ENCODE data around the gene CDKN2D. TPM values are rescaled to one million over a fixed set of nuclear protein-coding genes. Genes with fewer than 3 reads are reported as not detected.

Gene CDKN2D
- total RNA-seq, 1 experiment from 2014 or later, result 13.8 TPM

- Histone ChIP-seq H3K9ac (ENCODE audit: low read length) (0 out of 2 replicates have a peak overlapping the region, but pooled peaks have one; percentile 11), H3K79me2 (ENCODE audit: insufficient read depth, low read length) (no peaks in the 10 kb centered on the region), H4K20me1 (ENCODE audit: insufficient read depth) (no peaks in the 10 kb centered on the region), H3K4me1 (ENCODE audit: control insufficient read depth in 1 of 2, insufficient read depth in 2 of 2, low read length in 2 of 2) (peaks cover 5 to 16% of the 10 kb centered on the region in 2 experiments; a peak in 3 of 4 replicates), H3K9me3 (ENCODE audit: control insufficient read depth in 1 of 2, insufficient read depth in 1 of 2, low read depth in 1 of 2, low read length in 2 of 2) (no peaks in the 10 kb centered on the region), H3K27me3 (ENCODE audit: insufficient read depth, low read length) (no peaks in the 10 kb centered on the region), H3K4me3 (replicated peaks in 1 of 2; ENCODE audit: low read depth in 1 of 2, low read length in 2 of 2) (peak overlapping the region; percentile 54 to 62), H3K9me2 (ENCODE audit: insufficient read depth) (no peaks in the 10 kb centered on the region), H2AFZ (ENCODE audit: low read depth, low read length, poor library complexity, severe bottlenecking) (peak overlapping the region; percentile 78), H3K27ac (ENCODE audit: low read depth, low read length) (no peak overlapping the region), H3K4me2 (ENCODE audit: low read length) (peak overlapping the region; percentile 93), H3K36me3 (ENCODE audit: control insufficient read depth in 1 of 2, insufficient read depth in 2 of 2, low read length in 2 of 2) (no peaks in the 10 kb centered on the region)
- intact Hi-C loops (cut with micrococcal nuclease), result no loop called here
- ChIA-PET POLR2A (no interaction called here), RAD21 (ENCODE audit: low non-redundant PET in 1 of 2, low total read pairs in 2 of 2, uncharacterized antibody in 2 of 2, unreplicated experiment in 2 of 2) (interaction anchor here in 1 of 2 experiments (0.6 kb wide), 1 partner anchor 42 kb away, joined by 4 read pairs; no protein-coding TSS in a partner anchor), CTCF (interaction anchor here (1.3 to 1.6 kb wide), 2 partner anchors 22 to 41 kb away, joined by 4 to 6 read pairs; no protein-coding TSS in a partner anchor)
- TF ChIP-seq TCF7L2 (IDR thresholded peaks at IDR 0.05; ENCODE audit: borderline replicate concordance, extremely low read depth, insufficient read depth, insufficient read length) (no peak), ZNF274 (IDR thresholded peaks at IDR 0.05; ENCODE audit: low read depth, low read length) (no peak), RAD21 (IDR thresholded peaks at IDR 0.05; ENCODE audit: low read depth) (no peak), ATF3 (IDR thresholded peaks at IDR 0.05) (no peak), ZBTB33 (IDR thresholded peaks at IDR 0.05; ENCODE audit: extremely low read depth, insufficient replicate concordance, low read length) (no peak), POLR2AphosphoS5 (IDR thresholded peaks at IDR 0.05; ENCODE audit: low read depth, low read length) (no peak), FOSL1 (IDR thresholded peaks at IDR 0.05; ENCODE audit: low read depth) (no peak), CBX3 (IDR thresholded peaks at IDR 0.05; ENCODE audit: low read depth) (no peak), SRF (IDR thresholded peaks at IDR 0.05; ENCODE audit: low read depth) (no peak), MAX (IDR thresholded peaks at IDR 0.05) (no peak), CEBPB (IDR thresholded peaks at IDR 0.05; ENCODE audit: low read depth) (no peak), ELF1 (IDR thresholded peaks at IDR 0.05; ENCODE audit: borderline replicate concordance, low read depth) (no peak), YY1 (IDR thresholded peaks at IDR 0.05; ENCODE audit: extremely low read depth, insufficient replicate concordance, low read depth, low read length) (no peak), EGR1 (IDR thresholded peaks at IDR 0.05; ENCODE audit: low read depth) (no peak), SP1 (IDR thresholded peaks at IDR 0.05; ENCODE audit: low read depth) (no peak), EZH2 (IDR thresholded peaks at IDR 0.05) (no peak), ZFX (IDR thresholded peaks at IDR 0.05) (no peak), CTCF (IDR thresholded peaks at IDR 0.05 in 2 of 3, conservative IDR thresholded peaks at IDR 0.05 in 1 of 3; ENCODE audit: borderline replicate concordance in 1 of 3, insufficient read depth in 1 of 3, low read depth in 2 of 3, low read length in 2 of 3) (no peak)
- peak; percentile 99 for ATAC-seq
- DNase-seq (ENCODE audit: low read depth, low spot score), result peak; percentile 26
- BruUV-seq (replicated peaks), result no TSS peak
These were observed 33.7 kb upstream of the CDKN2D start for GRCh38 chr19:10602330-10603083.

All from HCT116 (cell line).